ENCODE measurements around the gene FAM20A.
A peak's percentile ranks its signal among the peaks of the same experiment; 100 is the strongest.

FAM20A gene

GRCh38 chr17:68491381-68492231, 109.6 kb downstream of the FAM20A start:
- no peaks in the 10 kb centered on the region for H3K9me3 ChIP-seq
- H3K27me3 ChIP-seq: peaks cover 0 to 5% of the 10 kb centered on the region in 2 donors
- no peak overlapping the region for H3K4me3 ChIP-seq
- H3K4me1 ChIP-seq: peaks cover 0 to 10% (median 0%) of the 10 kb centered on the region in 4 donors
- H3K36me3 ChIP-seq: no peaks in the 10 kb centered on the region
- no peak overlapping the region for H3K27ac ChIP-seq
- peak; percentile 45 to 71 for DNase-seq
- intact Hi-C loops (cut with DNase I; ENCODE audit: low total_unique reads): no loop called here
- TF ChIP-seq CTCF (IDR thresholded peaks at IDR 0.05): no peak

GRCh38 chr17:68489919-68490318, 111.2 kb downstream of the FAM20A start:
- H3K4me1 ChIP-seq: peaks cover 0 to 10% (median 0%) of the 10 kb centered on the region in 4 donors
- H3K9me3 ChIP-seq: no peaks in the 10 kb centered on the region
- H3K27me3 ChIP-seq: peaks cover 0 to 5% of the 10 kb centered on the region in 2 donors
- no peak overlapping the region for H3K4me3 ChIP-seq
- intact Hi-C loops (cut with DNase I; ENCODE audit: low total_unique reads): no loop called here
- no peak for DNase-seq
- no peak overlapping the region for H3K27ac ChIP-seq
- no peak for TF ChIP-seq CTCF (IDR thresholded peaks at IDR 0.05)
- no peaks in the 10 kb centered on the region for H3K36me3 ChIP-seq

Measured in tibial artery (tissue), 4 donors.